GM21786 (cell line): ENCODE results near the gene UGCG.
"Not testable (repeated sequence)": the region's sequence is repeated elsewhere in the genome, so short reads cannot be mapped to it uniquely, and the experiment has no call there.

ENCODE experiments used
- ATAC-seq: cut with Tn5 transposase; IDR thresholded peaks from one replicate; pipeline ENCODE4 v1.9.1; 2021; ENCODE audit not compliant: unreplicated experiment

Gene UGCG

DNA sequence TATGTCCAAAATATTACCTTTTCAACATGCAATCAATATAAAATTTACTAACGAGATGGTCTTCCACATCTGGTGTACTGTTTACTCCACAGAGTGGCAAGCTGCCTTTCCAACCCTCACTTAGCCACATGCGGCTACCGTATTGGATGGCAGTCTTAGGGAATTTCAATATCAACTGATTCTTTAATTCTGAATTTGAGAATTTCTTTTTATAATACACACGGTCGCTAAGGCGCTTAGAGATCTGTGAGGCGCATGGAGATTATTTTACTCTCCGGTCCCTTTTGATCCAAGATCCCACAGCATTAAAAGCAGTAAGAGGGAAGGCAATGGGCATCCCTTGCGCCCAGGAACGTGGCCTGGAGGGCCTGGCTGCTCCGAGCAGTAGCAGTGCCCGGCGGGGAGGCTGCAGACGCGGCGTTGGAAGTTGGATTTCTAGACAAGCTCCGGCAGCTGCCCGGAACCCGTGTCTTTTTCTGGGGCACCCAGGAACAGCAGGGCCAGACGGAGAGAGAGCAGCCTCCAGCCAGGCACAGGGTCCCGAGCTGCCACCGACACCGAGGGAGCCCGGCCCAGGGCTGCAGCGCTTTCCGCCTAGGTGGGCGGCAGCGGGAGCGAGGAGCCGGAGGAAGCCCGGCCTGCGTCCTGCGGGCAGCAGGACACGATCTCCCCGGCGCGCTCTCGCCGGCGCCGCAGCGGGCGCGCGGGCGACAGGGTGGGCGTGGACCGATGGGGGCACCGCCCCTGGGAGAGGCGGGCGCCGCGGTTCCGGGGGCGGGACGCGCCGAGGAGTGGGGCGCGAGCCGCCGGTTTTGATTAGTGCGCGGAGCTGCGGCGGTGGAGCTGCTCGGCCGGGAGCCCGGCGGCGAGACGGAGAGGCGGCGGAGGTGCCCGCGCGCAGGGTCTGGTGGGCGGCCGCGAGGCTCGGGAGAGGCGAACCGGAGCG is at the start of gene UGCG:
TSS of gene UGCG (plus strand) at position 819 of the 946 bp plus-strand sequence. CDS start 402 bp downstream, outside the sequence.
- ATAC-seq, result peak; percentile 69

DNA sequence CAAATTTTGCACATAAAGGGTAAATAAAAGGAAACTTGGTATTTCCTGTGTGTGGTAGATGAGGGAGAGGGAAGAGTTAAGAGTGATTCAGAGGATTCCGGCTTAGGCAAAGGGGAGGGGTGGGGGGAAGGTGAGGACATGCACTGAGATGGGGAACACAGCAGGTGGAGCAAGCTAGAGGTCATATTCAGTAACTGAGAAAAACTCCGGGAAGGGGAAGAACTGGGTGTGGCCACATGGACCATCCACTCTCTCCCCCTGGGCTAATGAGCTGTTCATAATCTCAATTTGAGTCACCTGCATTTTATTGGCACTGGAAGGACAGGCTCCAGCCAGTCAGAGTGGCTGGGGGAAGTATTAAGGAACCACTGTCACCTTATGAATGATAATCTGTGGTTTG is 45.1 kb upstream of the UGCG start:
- no peak for ATAC-seq

DNA sequence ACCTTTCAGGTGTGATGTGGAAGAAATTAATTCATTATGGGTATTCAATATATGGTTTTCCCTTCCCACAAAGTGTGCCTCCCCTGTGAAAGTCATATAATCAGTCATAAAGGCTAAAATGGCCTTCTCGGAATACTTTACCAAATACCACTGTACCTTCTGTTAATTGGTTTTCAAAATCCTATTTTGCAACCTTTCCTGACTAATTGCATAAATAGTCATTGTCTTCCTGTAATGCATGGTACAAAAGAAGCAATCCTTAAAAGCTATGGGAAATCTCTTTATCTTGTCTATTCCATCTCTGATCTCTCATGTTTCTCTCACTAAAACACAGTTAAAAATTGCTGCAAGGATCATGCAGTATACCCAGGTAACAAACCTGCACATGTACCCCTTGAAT is 44.3 kb upstream of the UGCG start:
- ATAC-seq, result no peak

DNA sequence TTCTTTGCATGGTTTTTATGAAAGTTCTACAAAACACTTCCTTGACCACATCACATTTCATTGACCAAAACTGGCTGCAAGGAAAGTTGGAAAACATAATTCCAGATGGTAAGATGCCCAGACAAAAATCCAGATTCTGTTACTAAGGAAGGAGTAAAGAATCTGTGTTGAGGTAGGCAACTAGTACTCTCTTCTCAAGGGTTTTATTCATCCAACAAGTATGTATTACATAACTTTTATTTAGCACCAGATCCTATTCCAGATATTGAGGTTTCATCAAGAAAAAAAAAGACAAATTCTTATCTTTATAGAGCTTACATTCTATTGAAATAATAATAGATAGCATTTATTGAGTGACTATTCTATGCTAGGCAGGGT is 43.2 kb upstream of the UGCG start:
- no peak for ATAC-seq

DNA sequence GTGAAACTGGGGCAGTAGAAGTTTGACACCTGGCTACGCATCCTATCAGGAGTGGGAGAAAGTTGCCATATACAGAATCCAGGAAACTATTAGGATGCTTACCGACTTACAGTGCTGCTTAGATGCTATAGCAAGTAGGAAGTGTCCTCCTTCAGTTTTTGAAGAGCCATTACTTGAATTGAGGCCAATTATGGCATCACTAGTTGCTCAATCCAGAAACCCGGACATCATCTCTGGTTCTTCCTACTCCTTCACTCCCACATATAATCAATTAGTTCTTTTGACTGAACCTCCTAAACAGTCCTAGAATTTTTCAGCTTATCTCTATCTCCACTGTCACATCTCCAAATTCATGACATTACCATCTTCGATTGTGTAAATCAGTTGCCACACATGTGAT is 41.8 kb upstream of the UGCG start:
- ATAC-seq, result no peak

DNA sequence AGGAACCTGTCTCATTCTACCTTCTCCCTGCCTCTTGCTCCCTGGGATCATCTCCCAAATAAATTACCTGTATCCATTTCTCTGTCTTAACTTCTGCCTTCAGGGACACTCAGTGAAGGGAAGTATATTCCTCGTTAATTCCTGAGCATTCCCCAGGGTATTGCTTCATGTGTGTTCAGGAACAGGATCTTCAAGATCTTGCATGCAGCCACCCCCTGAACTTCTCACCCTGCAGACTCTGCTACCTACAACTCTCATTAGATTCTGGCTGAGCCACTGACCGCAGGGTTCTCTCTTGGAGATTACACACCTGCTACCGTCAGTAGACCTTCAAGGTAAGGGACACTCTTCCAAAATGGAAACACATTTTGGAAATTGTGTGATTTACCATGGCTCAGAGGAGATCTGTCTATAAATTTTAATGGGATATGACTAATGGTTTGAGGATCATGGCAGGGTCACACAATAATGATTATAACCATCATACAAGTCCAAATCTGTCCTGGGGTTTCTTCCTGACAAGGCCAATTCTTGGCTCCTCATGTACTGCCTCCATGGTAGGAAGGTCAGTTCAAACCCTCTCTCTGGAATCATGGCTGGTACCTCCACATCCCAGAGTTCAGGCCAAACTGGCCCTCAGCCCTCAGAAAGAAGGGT is 38.9 kb upstream of the UGCG start:
- no peak for ATAC-seq

DNA sequence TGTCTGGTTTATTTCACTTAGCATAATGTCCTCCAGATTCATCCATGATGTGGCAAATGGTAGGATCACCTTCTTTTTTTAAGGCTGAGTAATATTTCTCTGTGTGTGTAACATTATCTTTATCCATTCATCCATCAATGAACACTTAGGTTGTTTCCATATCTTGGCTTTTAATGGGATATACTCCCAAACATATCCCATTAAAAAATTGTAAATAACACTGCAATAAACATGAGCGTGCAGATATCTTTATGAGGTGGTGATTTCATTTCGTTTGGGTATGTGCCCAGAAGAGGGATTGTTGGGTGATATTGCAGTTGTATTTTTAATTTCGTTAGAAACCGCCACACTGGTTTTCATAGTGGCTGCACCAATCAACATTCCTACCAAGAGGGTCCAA is 36.2 kb upstream of the UGCG start:
- ATAC-seq, result no peak

DNA sequence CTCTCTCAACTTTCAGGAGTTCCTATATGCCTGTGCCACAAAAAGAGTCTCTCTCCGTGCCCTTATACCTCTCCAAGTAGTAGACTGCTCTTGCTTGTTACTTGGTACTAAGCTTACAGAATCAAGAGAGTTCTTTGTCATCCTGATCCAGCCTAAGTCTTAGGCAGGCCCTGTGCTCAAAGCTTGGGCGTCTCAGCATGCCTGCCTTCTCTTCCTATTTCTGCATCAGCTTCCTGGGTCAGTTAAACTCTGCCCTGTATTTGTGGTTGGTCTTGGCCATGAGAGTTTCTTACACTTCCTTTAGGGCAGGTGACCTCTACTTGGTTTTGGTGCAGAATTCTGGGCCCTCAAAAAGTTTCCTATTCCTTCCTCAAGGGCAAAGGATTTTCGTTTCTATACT is 33.0 kb upstream of the UGCG start:
- no peak for ATAC-seq

DNA sequence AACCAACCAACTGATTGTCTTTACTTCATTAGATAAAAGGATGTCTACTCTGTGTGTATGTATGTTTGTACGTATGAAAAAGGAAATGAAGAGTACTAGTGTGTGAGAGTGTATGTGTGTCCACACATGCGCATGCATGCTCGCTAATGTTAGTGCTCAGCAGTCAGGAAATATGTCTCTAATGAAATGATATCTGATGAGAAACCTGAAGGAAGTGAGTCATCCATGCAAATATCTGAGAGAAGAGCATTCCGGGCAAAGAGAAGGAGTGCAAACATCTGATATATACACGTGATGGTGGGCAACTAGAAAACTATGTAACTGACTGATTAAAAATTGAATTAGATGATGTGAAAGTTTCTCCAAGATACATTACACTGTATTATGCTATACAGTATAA is 29.6 kb upstream of the UGCG start:
- no peak for ATAC-seq

DNA sequence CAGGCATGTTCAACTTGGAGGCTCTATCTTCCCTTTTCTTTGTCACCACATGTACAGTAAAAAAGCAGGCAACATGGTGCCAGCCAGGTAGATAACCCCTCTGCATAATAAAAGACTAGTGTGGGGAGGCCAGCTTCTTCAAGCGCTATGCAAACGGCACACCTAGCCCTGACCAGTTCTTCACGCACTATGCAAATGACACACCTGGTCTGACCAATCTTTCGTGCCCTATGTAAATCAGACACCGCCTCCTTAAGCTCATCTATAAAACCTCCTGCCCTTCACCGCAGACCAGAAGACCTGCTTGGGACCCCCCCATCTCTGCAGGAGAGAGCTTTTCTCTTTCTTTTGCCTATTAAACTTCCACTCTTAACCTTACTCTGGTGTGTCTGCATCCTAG is 28.1 kb upstream of the UGCG start:
- no peak for ATAC-seq

DNA sequence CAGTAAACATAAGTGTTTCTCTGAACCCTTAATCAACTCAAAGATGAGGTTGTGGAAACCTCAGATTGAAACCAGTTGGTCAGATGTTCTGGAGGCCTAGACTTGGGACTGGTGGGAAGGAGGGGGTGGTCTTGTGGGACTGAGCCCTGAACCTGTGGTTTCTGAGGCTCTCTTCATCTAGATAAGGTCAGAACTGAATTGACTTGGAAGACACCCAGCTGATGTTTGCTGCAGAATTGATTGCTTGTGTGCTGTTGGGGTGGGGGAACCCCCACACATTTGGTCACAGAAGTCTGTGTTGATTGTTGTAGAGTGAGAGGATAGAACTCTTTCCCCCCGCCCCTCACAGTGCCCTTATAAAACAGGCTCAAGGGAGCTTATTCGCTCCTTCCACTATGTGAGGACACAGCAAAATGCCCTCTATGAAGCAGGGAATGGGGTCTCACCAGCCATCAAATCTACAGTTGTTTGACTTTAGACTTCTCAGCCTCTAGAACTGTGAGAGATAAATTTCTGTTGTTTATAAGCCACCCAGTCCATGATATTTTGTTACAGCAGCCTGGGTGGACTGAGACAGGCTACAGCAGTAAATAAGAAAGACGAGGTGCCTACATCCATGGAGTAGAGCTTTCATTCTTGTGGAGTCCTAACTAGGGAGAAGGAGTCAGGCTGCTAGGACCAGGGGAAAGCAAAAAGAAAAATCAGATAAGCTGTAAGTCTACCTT is 25.7 kb upstream of the UGCG start:
- no peak for ATAC-seq

DNA sequence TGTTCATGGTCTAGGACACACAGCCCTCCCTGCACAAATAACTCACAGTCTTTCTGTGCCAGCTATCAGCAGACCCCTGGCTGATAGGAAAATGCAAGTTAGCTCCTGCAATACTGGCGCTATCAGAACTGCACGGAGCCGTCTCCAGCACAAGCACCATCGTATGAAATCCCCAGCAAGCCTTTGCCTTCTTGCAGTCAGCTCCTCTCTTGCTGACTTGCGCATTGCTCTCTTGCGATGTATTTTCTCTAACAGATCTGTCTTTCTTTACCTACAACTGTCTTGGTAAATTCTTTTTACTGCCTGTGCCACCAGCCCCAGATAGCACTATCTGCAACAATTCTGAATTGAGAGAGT is 25.1 kb upstream of the UGCG start:
- ATAC-seq, result no peak

DNA sequence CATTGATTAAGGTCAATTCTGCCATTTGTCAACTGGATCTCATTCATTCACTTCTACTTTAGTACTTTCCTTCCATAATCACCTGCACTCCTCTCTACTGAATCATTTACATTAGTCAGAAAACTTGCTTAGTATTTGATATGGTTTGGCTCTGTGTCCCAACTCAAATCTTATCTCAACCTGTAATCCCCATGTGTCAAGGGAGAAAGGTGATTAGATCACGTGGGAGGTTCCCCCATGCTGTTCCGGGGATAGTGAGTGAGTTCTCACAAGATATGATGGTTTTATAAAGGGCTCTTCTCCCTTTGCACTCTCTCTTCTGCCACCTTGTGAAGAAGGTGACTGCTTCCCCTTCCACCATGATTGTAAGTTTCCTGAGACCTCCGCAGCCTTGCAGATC is 23.7 kb upstream of the UGCG start:
- ATAC-seq, result no peak

DNA sequence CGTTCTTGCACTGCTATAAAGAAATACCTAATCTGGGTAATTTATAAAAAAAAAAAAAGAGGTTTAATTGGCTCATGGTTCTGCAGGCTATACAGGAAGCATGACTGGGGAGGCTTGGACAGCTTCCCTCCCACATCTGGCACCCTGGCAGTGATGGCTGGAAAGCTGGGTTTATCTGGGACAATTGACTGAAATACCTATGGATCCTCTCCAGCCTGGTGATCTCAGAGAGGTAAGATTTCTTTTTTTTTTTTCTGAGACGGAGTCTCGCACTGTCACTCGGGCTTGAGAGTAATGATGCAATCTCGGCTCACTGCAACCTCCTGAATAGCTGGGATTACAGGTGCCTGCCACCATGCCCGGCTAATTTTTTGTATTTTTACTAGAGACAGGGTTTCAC is 22.7 kb upstream of the UGCG start:
- no peak for ATAC-seq

DNA sequence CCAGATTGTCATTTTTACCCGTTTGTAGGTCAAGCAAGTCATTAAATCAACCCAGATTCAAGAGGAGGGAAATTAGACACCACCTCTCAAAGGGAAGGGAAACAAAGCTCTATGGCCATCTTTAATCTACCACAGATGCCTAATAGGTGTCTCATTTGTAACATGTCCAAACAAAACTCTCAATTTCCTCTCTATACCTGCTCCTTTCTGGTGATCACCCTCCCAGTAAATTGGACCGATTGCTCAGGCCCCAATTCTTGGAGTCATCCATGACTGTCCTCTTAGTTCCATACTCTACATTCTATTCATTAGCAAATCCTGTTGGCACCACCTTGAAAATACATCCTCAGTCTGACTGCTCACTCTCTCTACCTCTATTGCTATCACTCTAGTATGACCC is 22.1 kb upstream of the UGCG start:
- ATAC-seq, result no peak

DNA sequence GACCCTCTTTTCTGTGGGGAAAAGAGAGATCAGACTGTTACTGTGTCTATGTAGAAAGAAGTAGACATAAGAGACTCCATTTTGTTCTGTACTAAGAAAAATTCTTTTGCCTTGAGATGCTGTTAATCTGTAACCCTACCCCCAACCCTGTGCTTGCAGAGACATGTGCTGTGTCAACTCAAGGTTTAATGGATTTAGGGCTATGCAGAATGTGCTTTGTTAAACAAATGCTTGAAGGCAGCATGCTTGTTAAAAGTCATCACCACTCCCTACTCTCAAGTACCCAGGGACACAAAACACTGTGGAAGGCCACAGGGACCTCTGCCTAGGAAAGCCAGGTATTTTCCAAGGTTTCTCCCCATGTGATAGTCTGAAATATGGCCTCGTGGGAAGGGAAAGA is 21.3 kb upstream of the UGCG start:
- ATAC-seq, result not testable (repeated sequence)

DNA sequence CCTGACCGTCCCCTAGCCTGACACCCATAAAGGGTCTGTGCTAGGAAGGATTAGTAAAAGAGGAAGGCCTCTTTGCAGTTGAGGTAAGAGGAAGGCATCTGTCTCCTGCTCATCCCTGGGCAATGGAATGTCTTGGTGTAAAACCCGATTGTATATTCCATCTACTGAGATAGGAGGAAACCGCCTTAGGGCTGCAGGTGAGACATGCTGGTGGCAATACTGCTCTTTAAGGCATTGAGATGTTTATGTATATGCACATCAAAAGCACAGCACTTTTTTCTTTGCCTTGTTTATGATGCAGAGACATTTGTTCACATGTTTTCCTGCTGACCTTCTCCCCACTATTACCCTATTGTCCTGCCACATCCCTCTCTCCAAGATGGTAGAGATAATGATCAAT is 20.9 kb upstream of the UGCG start:
- ATAC-seq, result not testable (repeated sequence)

DNA sequence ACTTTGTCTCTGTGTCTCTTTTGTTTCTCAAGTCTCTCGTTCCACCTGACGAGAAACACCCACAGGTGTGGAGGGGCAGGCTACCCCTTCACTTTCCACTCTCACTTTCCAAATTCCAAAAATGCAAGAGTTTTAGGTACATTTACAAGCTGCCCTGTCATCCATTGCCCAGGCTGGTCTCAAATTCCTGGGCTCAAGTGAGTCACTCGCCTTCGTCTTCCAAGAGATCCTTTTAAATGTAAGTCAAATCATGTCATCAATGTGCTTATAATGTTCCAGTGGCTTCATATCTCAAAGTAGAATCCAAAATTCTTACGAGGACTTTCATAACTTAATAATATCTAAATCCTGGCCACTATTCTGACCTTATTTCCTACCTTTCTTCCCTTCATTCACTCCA is 20.4 kb upstream of the UGCG start:
- ATAC-seq, result no peak

DNA sequence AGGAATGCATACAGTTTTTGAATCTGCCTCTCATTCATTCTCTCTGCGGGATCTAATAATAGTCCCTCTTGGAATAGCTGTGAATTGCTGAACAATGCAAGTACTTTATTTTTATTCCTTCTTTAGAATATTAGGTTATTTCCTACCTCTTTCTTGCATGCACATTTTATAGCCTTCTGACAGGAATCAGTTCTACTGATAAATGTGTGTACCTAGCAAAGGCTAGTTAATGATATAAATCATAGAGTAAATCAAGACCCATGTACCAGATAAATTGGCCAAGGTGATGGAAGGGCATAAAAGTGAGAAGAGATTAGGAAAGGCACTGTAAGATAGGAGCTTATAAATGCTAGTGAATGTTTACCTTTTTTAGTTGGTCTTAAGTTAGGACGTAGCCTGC is 19.2 kb upstream of the UGCG start:
- no peak for ATAC-seq

DNA sequence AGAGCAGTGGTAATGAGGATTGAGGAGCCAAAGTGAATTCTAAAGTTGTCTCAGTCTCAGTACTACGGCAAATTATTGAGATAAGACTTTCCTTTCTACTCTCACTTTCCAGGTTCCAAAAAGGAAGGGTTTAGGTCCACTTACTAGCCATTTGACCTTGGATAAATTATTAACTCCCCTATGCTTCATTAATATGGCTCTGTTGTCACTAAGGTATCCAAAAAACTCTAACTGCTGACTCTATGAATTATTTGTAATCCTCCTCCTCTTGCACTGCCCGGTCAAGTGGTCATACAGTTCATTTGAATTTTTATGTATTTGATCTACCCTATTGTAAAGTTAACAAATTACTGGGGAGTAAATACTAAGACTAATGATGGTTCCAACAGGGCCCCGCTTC is 17.7 kb upstream of the UGCG start:
- ATAC-seq, result no peak

DNA sequence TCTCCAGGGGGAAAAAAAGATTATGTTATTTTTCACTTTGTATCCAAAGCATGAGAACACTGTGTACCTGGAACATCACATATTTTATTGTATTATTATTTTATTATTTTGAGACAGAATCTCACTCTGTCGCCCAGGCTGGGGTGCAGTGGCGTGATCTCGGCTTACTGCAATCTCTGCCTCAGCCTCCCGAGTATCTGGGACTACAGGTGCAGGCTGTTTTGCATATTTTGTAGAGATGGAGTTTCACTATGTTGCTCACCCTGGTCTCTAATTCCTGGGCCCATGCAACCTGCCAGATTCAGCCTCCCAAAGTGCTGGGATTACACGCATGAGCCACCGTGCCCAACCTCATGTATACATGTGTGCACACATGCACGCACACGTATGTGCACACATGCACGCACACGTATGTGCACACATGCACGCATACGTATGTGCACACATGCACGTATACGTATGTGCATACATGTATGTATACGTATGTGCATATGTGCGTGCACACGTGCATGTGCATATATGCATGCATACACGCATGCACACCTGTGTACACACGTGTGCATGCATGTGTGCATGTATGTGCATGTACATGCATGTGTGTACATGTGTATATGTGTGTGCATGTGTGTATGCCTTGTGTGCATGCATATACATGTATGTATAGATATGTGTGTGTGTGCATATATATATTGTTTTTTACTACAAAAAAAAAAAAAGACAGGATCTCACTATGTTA is 9.5 kb upstream of the UGCG start:
- ATAC-seq, result no peak
